Activated gamma-delta T cell treated with Interleukin-2 at 50 U/mL for 16 hours (primary cell): Measurements from ENCODE around the gene PRSS22.

Experiments used
- DNase-seq: peaks from one replicate; pipeline ENCODE4 v3.0.0-alpha.2; 2020

The PRSS22 gene

DNA sequence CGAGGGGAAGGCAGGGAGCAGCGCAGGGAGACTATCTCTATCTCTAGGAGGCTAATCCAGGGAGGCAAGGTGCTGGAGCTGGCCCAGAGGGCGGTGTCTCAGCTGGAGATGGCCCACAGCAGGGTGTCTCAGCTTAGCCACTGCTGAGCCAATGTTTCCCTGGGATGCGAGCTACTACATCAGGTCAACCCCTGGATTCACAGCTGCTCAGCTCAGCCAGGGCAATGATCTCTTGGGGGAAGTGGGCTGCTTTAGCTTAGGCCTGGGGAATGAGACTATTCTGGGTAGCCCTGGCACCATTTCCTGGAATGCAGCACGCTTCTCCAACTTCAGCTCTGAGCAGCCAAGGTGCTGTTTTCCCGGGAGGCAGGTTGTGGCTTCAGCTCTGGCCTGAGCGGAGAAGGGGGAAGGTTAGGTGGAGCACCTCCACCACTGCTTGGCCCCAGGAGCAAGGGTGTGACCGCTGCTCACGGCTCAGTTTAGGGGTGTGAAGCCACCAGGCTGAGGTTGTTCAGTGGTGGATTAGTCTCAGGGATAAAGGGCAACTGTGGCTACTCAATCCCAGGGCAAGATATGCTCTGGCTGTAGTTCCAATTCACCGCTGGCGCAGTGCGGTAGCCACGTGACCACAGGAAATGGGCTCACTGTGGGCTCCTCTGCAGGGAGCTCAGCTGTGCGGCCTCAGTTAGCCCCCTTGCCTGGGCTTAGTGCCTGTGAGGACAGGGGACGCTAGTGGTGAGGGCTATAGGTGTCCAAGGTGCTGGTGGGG lies 46.1 kb downstream of the PRSS22 start:
- DNase-seq: no peak

GRCh38 chr16:2810651-2811050 lies 47.3 kb downstream of the PRSS22 start:
- no peak for DNase-seq

DNA sequence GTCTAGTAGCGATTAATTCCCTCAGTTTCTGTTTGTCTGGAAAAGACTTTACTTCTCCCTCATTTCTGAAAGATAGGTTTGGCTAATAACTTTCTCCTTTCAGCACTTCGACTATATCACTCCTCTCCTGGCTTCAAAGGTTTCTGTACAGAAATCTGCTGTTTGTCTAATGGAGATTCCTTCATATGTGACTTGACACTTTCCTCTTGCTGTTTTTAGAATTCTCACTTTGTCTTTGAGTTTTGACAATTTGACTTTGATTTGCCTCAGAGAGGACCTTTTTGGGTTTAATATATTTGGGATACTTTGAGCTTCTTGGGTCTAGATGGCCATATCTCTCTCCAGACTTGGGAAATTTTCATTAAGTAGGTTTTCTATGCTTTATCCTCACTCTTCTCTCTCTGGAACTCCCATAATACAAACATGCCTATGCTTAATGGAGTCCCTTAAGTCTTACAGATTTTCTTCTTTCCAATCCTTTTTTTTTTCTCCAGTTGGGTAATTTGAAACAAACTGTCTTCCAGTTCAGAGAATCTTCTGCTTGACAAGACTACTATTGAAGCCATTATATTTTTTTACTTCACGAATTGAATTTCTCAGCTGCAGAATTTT lies 48.7 kb downstream of the PRSS22 start:
- DNase-seq: no peak

- DNase-seq: no peak
These were observed 49.8 kb downstream of the PRSS22 start for GRCh38 chr16:2808181-2808580.

DNA sequence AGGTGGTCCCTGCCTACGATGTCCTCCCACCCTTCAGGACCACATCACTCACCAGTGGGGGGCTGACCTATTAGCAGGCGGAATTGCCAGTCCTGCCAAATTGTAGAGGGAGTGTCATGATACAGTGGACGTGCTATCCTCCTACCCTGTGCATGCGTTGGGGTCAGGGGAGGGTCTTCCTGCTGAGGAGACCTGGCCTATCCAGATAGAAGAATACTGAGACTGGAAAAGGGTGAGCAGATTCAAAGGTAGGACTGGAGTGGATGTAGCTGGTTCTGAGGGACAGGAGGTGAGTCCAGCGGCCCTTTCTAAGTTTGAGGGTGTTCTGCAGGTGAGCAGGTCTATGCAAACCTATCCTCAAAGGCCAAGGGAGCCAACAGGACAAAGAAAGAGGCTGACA lies 51.7 kb downstream of the PRSS22 start:
- DNase-seq: no peak

- no peak for DNase-seq
These were observed 53.2 kb downstream of the PRSS22 start for GRCh38 chr16:2804728-2805127.

DNA sequence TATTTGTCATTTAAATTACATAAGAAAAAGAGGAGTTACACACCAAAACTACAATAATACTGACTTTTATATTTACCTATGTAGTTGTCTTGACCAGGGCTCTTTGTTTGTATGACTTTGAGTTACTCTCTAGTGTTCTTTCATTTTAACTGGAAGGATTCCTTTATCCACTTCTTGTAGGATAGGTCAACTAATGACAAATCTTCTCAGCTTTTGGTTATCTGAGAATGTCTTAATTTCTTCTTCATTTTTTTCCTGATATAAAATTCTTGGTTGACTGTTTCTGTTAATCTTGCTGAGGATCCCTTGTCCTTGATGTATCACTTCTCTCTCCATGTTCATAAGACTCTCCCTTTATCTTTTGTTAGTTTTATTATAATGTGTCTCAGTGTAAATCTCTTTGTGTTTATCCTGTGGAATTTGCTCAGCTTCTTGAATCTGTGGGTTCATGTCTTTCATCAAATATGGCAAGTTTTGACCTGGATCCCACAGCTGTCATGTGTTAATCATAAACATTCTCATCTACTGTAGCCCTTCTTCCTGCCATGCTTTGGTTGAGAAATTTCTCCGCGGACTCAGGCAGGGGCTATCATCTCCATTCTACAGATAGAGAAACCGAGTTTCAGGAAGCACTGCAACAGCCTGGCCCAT lies 54.3 kb downstream of the PRSS22 start:
- no peak for DNase-seq
